KMS-11 (cell line): ENCODE results near the gene HOXC9.

ENCODE experiments used
- H2AFZ ChIP-seq: fragments of 200-600 bp; sonication (generic); 2 replicates; pipeline ENCODE4 v1.6.1; 2016; ENCODE audit warnings: antibody characterized with exemption, mixed run types, low read depth
- H3K27ac ChIP-seq: fragments of 200-600 bp; sonication (generic); 2 replicates; pipeline ENCODE4 v1.6.1; 2016; ENCODE audit warnings: mild to moderate bottlenecking, mixed run types
- H3K27me3 ChIP-seq: fragments of 200-600 bp; sonication (generic); 2 replicates; pipeline ENCODE4 v1.6.1; 2017; ENCODE audit warnings: mild to moderate bottlenecking, low read depth, mixed run types, moderate library complexity; ENCODE audit not compliant: insufficient read depth
- H3K36me3 ChIP-seq: fragments of 200-600 bp; sonication (generic); 2 replicates; pipeline ENCODE4 v1.6.1; 2017; ENCODE audit warnings: mild to moderate bottlenecking, mixed run types; ENCODE audit not compliant: insufficient read depth
- H3K4me1 ChIP-seq: fragments of 200-600 bp; sonication (generic); 2 replicates; pipeline ENCODE4 v1.6.1; 2016; ENCODE audit warnings: mild to moderate bottlenecking, low read depth, mixed run types; ENCODE audit not compliant: poor library complexity, severe bottlenecking
- H3K4me2 ChIP-seq: fragments of 200-600 bp; sonication (generic); 2 replicates; pipeline ENCODE4 v1.7.0; 2016; ENCODE audit warnings: mild to moderate bottlenecking, mixed run types
- H3K4me3 ChIP-seq: fragments of 200-600 bp; sonication (generic); IDR thresholded peaks from 2 replicates; pipeline ENCODE4 v1.6.1; 2017; ENCODE audit warnings: low read depth, low read length, mixed read lengths; ENCODE audit not compliant: insufficient read depth
- H3K79me2 ChIP-seq: fragments of 200-600 bp; sonication (generic); 2 replicates; pipeline ENCODE4 v1.6.1; 2016; ENCODE audit warnings: low read depth, mixed run types; ENCODE audit not compliant: insufficient read depth
- H3K9ac ChIP-seq: fragments of 200-600 bp; sonication (generic); 2 replicates; pipeline ENCODE4 v1.6.1; 2016; ENCODE audit warnings: mild to moderate bottlenecking, mixed run types
- H4K20me1 ChIP-seq: fragments of 200-600 bp; sonication (generic); 2 replicates; pipeline ENCODE4 v1.6.1; 2016; ENCODE audit warnings: mild to moderate bottlenecking, mixed run types; ENCODE audit not compliant: insufficient read depth
- TF ChIP-seq, protein P1 (sequence below): fragments of 200-600 bp; sonication (generic); conservative IDR thresholded peaks from 2 replicates; pipeline ENCODE4 v1.6.1; 2017; ENCODE audit warnings: low read depth, mild to moderate bottlenecking, antibody characterized with exemption, low read length, moderate library complexity, mixed read lengths

The HOXC9 gene

DNA sequence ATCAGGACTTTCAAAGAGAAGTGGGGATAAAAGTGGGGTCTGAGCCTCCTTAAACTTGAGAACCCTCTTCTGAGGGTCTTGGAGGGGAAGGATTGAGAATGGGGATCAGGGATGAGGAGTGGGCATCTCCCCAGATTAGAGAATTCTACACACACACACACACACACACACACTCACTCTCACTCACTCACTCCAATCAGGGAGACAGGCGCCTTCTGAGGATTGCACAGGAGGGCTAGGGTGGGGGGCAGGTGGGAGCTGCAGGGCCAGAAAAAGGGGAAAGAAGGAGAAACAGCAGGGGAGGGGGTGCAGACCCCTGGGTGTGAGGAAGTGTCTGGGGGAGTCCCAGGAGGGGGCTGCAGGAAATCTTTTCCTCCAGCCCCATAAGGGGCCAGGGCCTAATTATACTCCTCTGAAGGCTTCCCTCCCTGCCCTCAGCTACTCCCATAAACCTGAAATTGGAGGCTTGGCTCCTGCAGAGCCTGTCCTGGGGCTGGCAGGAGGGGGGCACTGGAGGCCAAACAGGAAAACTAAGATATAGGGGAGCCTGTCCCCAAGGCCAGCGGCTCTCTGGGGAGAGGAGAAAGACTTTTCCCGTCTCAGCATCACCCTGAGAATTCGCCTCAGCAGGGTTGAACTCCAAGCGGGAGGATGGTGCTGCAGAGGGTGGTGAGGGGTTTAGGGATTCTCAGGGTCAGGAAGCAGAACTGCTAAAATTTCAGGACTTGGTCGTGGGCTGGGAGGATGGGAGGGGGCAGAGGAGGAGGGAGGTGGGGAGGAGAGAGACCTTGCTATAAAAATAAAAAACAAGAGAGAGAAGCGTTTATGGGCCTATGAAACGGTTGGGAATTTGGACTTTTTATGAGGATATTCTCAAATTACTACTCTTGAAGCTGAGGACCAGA is 1.6 kb downstream of the HOXC9 start:
- Histone ChIP-seq H3K27ac (no peak overlapping the region), H3K4me3 (no peak overlapping the region), H4K20me1 (no peaks in the 10 kb centered on the region), H3K4me2 (no peak overlapping the region), H3K4me1 (peaks cover 18% of the 10 kb centered on the region), H3K27me3 (peaks cover 99% of the 10 kb centered on the region), H3K9ac (no peak overlapping the region), H3K79me2 (no peaks in the 10 kb centered on the region), H2AFZ (no peak overlapping the region), H3K36me3 (no peaks in the 10 kb centered on the region)
- TF ChIP-seq, protein P1, sequence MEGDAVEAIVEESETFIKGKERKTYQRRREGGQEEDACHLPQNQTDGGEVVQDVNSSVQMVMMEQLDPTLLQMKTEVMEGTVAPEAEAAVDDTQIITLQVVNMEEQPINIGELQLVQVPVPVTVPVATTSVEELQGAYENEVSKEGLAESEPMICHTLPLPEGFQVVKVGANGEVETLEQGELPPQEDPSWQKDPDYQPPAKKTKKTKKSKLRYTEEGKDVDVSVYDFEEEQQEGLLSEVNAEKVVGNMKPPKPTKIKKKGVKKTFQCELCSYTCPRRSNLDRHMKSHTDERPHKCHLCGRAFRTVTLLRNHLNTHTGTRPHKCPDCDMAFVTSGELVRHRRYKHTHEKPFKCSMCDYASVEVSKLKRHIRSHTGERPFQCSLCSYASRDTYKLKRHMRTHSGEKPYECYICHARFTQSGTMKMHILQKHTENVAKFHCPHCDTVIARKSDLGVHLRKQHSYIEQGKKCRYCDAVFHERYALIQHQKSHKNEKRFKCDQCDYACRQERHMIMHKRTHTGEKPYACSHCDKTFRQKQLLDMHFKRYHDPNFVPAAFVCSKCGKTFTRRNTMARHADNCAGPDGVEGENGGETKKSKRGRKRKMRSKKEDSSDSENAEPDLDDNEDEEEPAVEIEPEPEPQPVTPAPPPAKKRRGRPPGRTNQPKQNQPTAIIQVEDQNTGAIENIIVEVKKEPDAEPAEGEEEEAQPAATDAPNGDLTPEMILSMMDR: no peak

DNA sequence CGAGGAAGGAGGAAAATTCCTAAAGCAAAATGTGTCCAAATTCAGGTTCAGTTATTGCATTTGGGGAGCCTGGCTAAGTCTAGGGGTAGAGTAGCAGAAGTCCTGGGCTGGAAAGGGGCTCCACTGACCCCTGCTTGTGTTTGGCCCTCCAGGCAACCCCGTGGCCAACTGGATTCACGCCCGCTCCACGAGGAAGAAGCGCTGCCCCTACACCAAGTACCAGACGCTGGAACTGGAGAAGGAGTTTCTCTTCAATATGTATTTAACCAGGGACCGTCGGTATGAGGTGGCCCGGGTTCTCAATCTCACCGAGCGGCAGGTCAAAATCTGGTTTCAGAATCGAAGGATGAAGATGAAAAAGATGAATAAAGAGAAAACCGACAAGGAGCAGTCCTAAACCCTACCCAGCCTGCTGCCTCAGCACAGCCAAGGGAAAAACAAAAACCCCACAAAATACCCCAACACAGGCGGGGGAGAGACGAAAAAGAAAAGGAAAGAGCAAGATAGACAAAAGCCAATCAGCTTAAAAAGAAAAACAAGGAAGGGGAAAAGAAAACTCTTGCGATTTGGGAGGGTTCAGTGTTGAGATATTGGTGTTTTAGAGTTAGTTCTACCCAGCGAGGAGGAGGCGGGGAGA is 2.4 kb downstream of the HOXC9 start:
- no peaks in the 10 kb centered on the region for H4K20me1 ChIP-seq
- no peak overlapping the region for H3K27ac ChIP-seq

DNA sequence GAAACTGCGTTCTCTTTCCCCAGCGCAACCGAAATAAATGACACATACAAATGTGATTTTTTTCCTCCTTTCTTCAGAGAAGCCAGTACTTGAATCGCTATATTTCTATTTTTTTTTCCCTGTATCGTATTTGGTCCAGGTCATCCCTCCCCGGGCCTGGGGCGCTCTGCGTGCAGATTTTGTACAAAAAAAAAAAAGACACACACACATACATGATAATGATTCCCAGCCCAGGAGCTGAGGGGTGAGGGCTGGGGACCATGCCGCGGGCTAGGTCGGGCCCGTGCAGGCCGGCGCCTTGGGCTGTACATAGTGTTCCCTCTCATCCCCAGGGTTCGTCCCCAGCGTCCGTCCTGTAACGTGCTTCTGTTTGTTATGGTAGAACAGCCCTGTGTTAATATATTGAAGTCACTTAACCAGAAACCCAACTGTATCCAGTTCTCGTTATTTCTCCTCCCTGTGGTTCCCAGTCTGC is 3.0 kb downstream of the HOXC9 start:
- Histone ChIP-seq H3K27ac (no peak overlapping the region), H4K20me1 (no peaks in the 10 kb centered on the region), H3K4me3 (no peak overlapping the region), H3K4me1 (peaks cover 19% of the 10 kb centered on the region), H3K36me3 (no peaks in the 10 kb centered on the region), H3K9ac (no peak overlapping the region), H2AFZ (no peak overlapping the region), H3K27me3 (peaks cover 99% of the 10 kb centered on the region), H3K4me2 (no peak overlapping the region), H3K79me2 (no peaks in the 10 kb centered on the region)
- TF ChIP-seq, protein P1: no peak

More for the DNA sequence above, 2.4 kb downstream of the HOXC9 start:
- Histone ChIP-seq H2AFZ (no peak overlapping the region), H3K4me3 (no peak overlapping the region), H3K9ac (no peak overlapping the region), H3K4me1 (peaks cover 19% of the 10 kb centered on the region), H3K36me3 (no peaks in the 10 kb centered on the region), H3K27me3 (peaks cover 99% of the 10 kb centered on the region), H3K79me2 (no peaks in the 10 kb centered on the region), H3K4me2 (no peak overlapping the region)
- TF ChIP-seq, protein P1: no peak

GRCh38 chr12:54003625-54004024 is 3.7 kb downstream of the HOXC9 start:
- no peaks in the 10 kb centered on the region for H3K79me2 ChIP-seq
- H3K4me1 ChIP-seq: peaks cover 19% of the 10 kb centered on the region
- H3K27ac ChIP-seq: no peak overlapping the region
- H3K9ac ChIP-seq: no peak overlapping the region
- no peak overlapping the region for H3K4me3 ChIP-seq
- peaks cover 99% of the 10 kb centered on the region for H3K27me3 ChIP-seq
- H3K36me3 ChIP-seq: no peaks in the 10 kb centered on the region
- TF ChIP-seq, protein P1: no peak
- no peaks in the 10 kb centered on the region for H4K20me1 ChIP-seq
- no peak overlapping the region for H2AFZ ChIP-seq
- H3K4me2 ChIP-seq: no peak overlapping the region
